Activated CD4-positive, CD25-positive, alpha-beta regulatory T cell treated with anti-CD3 and anti-CD28 coated beads, Interleukin-2, amount 50 U/mL, for 16 hours (primary cell): ENCODE measurements around the gene CASTOR2.
"Not testable (repeated sequence)": the region's sequence is repeated elsewhere in the genome, so short reads cannot be mapped to it uniquely, and the experiment has no call there.

Experiments
- DNase-seq: peaks from one replicate; pipeline ENCODE4 v3.0.0-alpha.2; 2020; ENCODE audit warnings: low read depth, low spot score

Gene CASTOR2

GRCh38 chr7:74964511-74965119 is at the start of gene CASTOR2:
TSS of gene CASTOR2 (plus strand) at chr7:74964705. CDS start at chr7:74964986, 281 bp downstream.
- peak; percentile 34 for DNase-seq

- DNase-seq: not testable (repeated sequence)
Measured at GRCh38 chr7:74922321-74922890, 42.1 kb upstream of the CASTOR2 start.

- not testable (repeated sequence) for DNase-seq
Measured at GRCh38 chr7:74923644-74924043, 40.9 kb upstream of the CASTOR2 start.

GRCh38 chr7:74926968-74927367 is 37.5 kb upstream of the CASTOR2 start:
- DNase-seq: not testable (repeated sequence)

- DNase-seq: not testable (repeated sequence)
Measured at GRCh38 chr7:74931563-74932328, 32.8 kb upstream of the CASTOR2 start.

- not testable (repeated sequence) for DNase-seq
Measured at GRCh38 chr7:74939429-74939828, 25.1 kb upstream of the CASTOR2 start.

- DNase-seq: not testable (repeated sequence)
Measured at GRCh38 chr7:74941302-74942069, 23.0 kb upstream of the CASTOR2 start.

- DNase-seq: not testable (repeated sequence)
Measured at GRCh38 chr7:74943923-74944322, 20.6 kb upstream of the CASTOR2 start.

- DNase-seq: not testable (repeated sequence)
Measured at GRCh38 chr7:74947741-74948140, 16.8 kb upstream of the CASTOR2 start.

GRCh38 chr7:74953774-74954173 is 10.7 kb upstream of the CASTOR2 start:
- not testable (repeated sequence) for DNase-seq

- not testable (repeated sequence) for DNase-seq
Measured at GRCh38 chr7:74958328-74958727, 6.2 kb upstream of the CASTOR2 start.

GRCh38 chr7:74963704-74964510 is 598 bp upstream of the CASTOR2 start:
- DNase-seq: not testable (repeated sequence)

- DNase-seq: not testable (repeated sequence)
Measured at GRCh38 chr7:74966208-74966854, 1.8 kb downstream of the CASTOR2 start.

- DNase-seq: not testable (repeated sequence)
Measured at GRCh38 chr7:74966909-74967308, 2.4 kb downstream of the CASTOR2 start.

- DNase-seq: not testable (repeated sequence)
Measured at GRCh38 chr7:74971431-74971830, 6.9 kb downstream of the CASTOR2 start.

GRCh38 chr7:74972377-74972776 is 7.9 kb downstream of the CASTOR2 start:
- DNase-seq: not testable (repeated sequence)

GRCh38 chr7:74975959-74976358 is 11.5 kb downstream of the CASTOR2 start:
- DNase-seq: not testable (repeated sequence)

- DNase-seq: not testable (repeated sequence)
Measured at GRCh38 chr7:74977523-74977922, 13.0 kb downstream of the CASTOR2 start.

- DNase-seq: not testable (repeated sequence)
Measured at GRCh38 chr7:74988436-74988835, 23.9 kb downstream of the CASTOR2 start.

- no peak for DNase-seq
Measured at GRCh38 chr7:74993121-74993520, 28.6 kb downstream of the CASTOR2 start.
